ENCODE results near the gene CGNL1. TPM values are rescaled to one million over a fixed set of nuclear protein-coding genes. Genes with fewer than 3 reads are reported as not detected.

CGNL1 gene
- total RNA-seq, 2 donors from 2014 or later, result not detected

DNA sequence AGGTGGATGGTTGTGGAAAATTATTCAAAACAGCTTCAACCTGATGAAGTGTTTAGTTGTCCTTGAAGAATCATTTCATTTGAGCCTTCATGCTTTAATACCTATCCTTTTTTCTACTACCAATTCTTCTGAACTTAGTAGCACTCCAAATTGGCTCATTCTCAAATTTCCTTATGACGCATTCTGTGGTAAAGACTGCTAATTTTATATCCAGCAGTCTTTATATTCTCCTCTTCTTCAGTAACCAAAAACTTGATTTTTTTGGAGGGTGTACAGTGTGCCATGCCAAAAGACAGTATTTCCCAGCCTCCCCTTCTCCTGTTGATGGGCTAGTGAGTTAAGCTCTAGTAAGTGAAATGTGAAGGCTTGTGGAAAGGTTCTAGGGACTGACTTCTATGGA is 25.2 kb downstream of the CGNL1 start:
- H3K9me3 ChIP-seq (ENCODE audit: control insufficient read depth, low read length, poor library complexity, severe bottlenecking), result no peaks in the 10 kb centered on the region
- Mint-ChIP-seq H3K4me3 (no peak overlapping the region), H3K36me3 (ENCODE audit: low read depth) (peaks cover 2% of the 10 kb centered on the region), H3K4me1 (peaks cover 4% of the 10 kb centered on the region), H3K27me3 (peaks cover 38% of the 10 kb centered on the region), H3K27ac (no peak overlapping the region)
- no peak for ATAC-seq
- no peak for DNase-seq

- peaks cover 44% of the 10 kb centered on the region for H3K27me3 Mint-ChIP-seq
These were observed 26.7 kb downstream of the CGNL1 start for GRCh38 chr15:57403017-57403416.

GRCh38 chr15:57403566-57404325 is 27.4 kb downstream of the CGNL1 start:
- Mint-ChIP-seq H3K27ac (no peak overlapping the region), H3K27me3 (peaks cover 44% of the 10 kb centered on the region), H3K4me1 (peaks cover 4% of the 10 kb centered on the region), H3K4me3 (no peak overlapping the region), H3K36me3 (ENCODE audit: low read depth) (peaks cover 2% of the 10 kb centered on the region)
- no peak for ATAC-seq
- DNase-seq, result no peak
- H3K9me3 ChIP-seq (ENCODE audit: control insufficient read depth, low read length, poor library complexity, severe bottlenecking), result no peaks in the 10 kb centered on the region

More at GRCh38 chr15:57403017-57403416, 26.7 kb downstream of the CGNL1 start:
- Mint-ChIP-seq H3K4me3 (no peak overlapping the region), H3K4me1 (peaks cover 4% of the 10 kb centered on the region), H3K36me3 (ENCODE audit: low read depth) (peaks cover 2% of the 10 kb centered on the region), H3K27ac (no peak overlapping the region)
- DNase-seq, result no peak
- no peaks in the 10 kb centered on the region for H3K9me3 ChIP-seq (ENCODE audit: control insufficient read depth, low read length, poor library complexity, severe bottlenecking)
- no peak for ATAC-seq

GRCh38 chr15:57405133-57405532 is 28.8 kb downstream of the CGNL1 start:
- DNase-seq (no peak), ATAC-seq (no peak)
- Mint-ChIP-seq H3K36me3 (ENCODE audit: low read depth) (peaks cover 2% of the 10 kb centered on the region), H3K27ac (no peak overlapping the region), H3K4me1 (peaks cover 4% of the 10 kb centered on the region), H3K4me3 (no peak overlapping the region), H3K27me3 (peaks cover 48% of the 10 kb centered on the region)
- no peaks in the 10 kb centered on the region for H3K9me3 ChIP-seq (ENCODE audit: control insufficient read depth, low read length, poor library complexity, severe bottlenecking)

GRCh38 chr15:57406062-57406772 is 29.9 kb downstream of the CGNL1 start:
- Mint-ChIP-seq H3K27ac (no peak overlapping the region), H3K4me1 (peaks cover 4% of the 10 kb centered on the region), H3K27me3 (peaks cover 44% of the 10 kb centered on the region), H3K36me3 (ENCODE audit: low read depth) (peaks cover 2% of the 10 kb centered on the region), H3K4me3 (no peak overlapping the region)
- ATAC-seq, result no peak
- no peaks in the 10 kb centered on the region for H3K9me3 ChIP-seq (ENCODE audit: control insufficient read depth, low read length, poor library complexity, severe bottlenecking)
- no peak for DNase-seq

GRCh38 chr15:57410373-57410772 is 34.1 kb downstream of the CGNL1 start:
- no peak overlapping the region for H3K4me3 Mint-ChIP-seq
- H3K9me3 ChIP-seq (ENCODE audit: control insufficient read depth, low read length, poor library complexity, severe bottlenecking), result no peaks in the 10 kb centered on the region
- no peak for ATAC-seq
- H3K27ac Mint-ChIP-seq, result no peak overlapping the region
- H3K4me1 Mint-ChIP-seq, result peaks cover 4% of the 10 kb centered on the region
- DNase-seq, result no peak
- H3K36me3 Mint-ChIP-seq (ENCODE audit: low read depth), result peaks cover 2% of the 10 kb centered on the region
- H3K27me3 Mint-ChIP-seq, result peaks cover 64% of the 10 kb centered on the region

DNA sequence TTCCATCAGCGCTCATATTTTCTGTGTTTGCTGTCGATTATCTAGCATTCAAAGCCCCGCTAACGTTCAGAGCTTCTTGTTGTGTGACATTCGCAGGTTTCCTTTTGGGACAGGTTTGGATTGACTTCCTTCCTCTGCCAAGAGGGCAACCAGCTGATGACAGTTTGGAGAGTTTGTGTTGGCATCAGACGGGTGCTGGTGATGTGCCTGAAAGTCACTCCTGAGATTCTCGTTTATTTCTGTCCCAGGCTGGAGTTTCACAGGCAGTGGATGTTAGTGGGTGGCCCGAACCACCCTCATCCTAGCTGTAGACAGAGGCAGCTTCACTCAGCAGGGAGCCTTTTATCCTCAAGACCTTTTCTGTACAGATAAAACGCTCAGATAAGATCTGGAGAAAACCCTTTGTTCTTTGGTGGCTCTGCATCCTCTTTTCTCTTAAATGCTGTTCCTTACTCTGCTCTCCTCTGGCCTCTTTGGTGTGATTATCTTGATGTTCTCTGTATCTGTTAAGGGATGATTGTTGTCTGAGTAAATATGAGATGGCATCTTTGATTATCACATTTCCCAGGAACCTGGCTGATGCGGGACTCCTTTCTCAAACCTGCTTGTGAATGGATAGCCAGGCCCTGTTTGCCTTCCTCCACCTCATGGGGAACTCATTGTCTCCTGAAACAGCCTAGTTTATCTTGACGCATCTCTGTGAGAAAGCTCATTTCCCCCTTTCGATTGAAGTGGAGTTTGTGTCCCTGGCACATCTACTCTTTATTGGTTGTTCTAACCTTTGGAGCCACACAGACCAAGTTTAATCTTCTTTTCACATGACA is 35.9 kb downstream of the CGNL1 start:
- H3K9me3 ChIP-seq (ENCODE audit: control insufficient read depth, low read length, poor library complexity, severe bottlenecking), result no peaks in the 10 kb centered on the region
- Mint-ChIP-seq H3K36me3 (ENCODE audit: low read depth) (no peaks in the 10 kb centered on the region), H3K27ac (no peak overlapping the region), H3K27me3 (peaks cover 46% of the 10 kb centered on the region), H3K4me1 (no peaks in the 10 kb centered on the region), H3K4me3 (no peak overlapping the region)
- ATAC-seq (no peak), DNase-seq (no peak)

DNA sequence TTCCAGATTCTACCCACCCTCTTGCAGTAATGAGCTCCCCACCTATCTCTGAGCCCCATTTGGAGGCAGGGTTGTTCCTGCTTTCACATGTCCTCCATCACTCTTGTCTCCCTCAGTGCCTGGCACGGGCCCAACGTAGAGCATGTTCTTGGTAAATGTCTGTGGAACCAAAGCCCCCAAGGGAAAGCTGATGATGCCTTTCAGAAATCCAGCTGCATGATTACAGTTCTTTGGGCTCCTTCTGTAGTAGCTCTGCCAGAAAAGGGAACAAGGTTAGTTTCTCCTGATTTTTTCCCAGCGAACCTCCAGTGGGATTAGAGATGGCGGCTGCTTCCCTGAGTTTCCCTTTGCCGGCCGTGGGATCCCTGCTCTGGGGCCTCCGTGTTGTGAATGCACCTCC is 39.3 kb downstream of the CGNL1 start:
- H3K9me3 ChIP-seq (ENCODE audit: control insufficient read depth, low read length, poor library complexity, severe bottlenecking), result no peaks in the 10 kb centered on the region
- Mint-ChIP-seq H3K27me3 (peaks cover 33% of the 10 kb centered on the region), H3K4me3 (no peak overlapping the region), H3K27ac (no peak overlapping the region), H3K4me1 (no peaks in the 10 kb centered on the region), H3K36me3 (ENCODE audit: low read depth) (no peaks in the 10 kb centered on the region)
- ATAC-seq (no peak), DNase-seq (no peak)

GRCh38 chr15:57418635-57419034 is 42.3 kb downstream of the CGNL1 start:
- H3K27me3 Mint-ChIP-seq, result peaks cover 35% of the 10 kb centered on the region
- ATAC-seq, result no peak

GRCh38 chr15:57419335-57419734 is 43.0 kb downstream of the CGNL1 start:
- H3K9me3 ChIP-seq (ENCODE audit: control insufficient read depth, low read length, poor library complexity, severe bottlenecking), result no peaks in the 10 kb centered on the region
- Mint-ChIP-seq H3K27me3 (peaks cover 32% of the 10 kb centered on the region), H3K36me3 (ENCODE audit: low read depth) (no peaks in the 10 kb centered on the region), H3K27ac (no peak overlapping the region), H3K4me1 (no peaks in the 10 kb centered on the region), H3K4me3 (no peak overlapping the region)
- ATAC-seq, result no peak
- DNase-seq, result no peak

More at GRCh38 chr15:57418635-57419034, 42.3 kb downstream of the CGNL1 start:
- Mint-ChIP-seq H3K4me1 (no peaks in the 10 kb centered on the region), H3K4me3 (no peak overlapping the region), H3K36me3 (ENCODE audit: low read depth) (no peaks in the 10 kb centered on the region), H3K27ac (no peak overlapping the region)
- DNase-seq, result no peak
- no peaks in the 10 kb centered on the region for H3K9me3 ChIP-seq (ENCODE audit: control insufficient read depth, low read length, poor library complexity, severe bottlenecking)

DNA sequence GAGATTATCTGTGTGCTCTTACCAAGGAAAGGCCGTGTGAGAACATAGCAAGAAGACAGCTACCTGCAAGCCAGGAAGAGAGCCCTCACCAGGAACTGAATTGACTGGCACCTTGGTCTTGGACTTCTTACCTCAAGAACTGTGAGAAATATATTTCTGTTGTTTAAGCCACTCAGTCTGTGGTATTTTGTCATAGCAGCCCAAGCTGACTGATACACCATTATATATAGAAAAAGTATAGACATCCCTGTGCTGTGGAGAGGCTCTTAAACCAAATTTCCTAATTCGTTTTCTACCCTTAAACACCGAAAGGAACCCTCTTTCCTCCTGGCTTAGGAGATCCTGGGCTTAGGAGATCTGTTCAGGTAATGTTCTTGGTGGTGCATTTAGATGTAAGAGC is 44.8 kb downstream of the CGNL1 start:
- H3K36me3 Mint-ChIP-seq (ENCODE audit: low read depth), result no peaks in the 10 kb centered on the region
- H3K27me3 Mint-ChIP-seq, result peaks cover 24% of the 10 kb centered on the region
- no peak overlapping the region for H3K27ac Mint-ChIP-seq

DNA sequence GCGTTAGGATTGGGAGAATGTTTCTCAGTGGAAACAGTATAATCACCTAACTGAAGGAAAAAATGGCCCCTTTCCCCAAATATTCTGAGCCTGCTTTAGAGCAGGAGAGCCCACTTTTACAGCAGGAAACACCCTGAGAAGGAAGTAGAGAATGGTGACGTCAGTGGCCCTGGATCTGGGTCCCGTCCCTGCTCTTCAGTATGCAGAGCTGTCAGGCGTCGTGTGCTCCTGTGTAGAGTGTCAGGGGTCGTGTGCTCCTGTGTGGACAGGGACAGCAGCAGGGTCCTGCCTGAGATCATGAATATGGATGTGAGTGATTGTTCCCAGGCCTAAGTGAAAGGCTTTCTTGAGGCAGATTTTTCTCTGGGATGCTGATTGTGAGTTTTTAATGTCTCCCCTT is 45.2 kb downstream of the CGNL1 start:
- H3K27ac Mint-ChIP-seq, result no peak overlapping the region
- no peaks in the 10 kb centered on the region for H3K36me3 Mint-ChIP-seq (ENCODE audit: low read depth)
- no peak overlapping the region for H3K4me3 Mint-ChIP-seq
- H3K27me3 Mint-ChIP-seq, result peaks cover 26% of the 10 kb centered on the region
- DNase-seq (no peak), ATAC-seq (no peak)
- H3K9me3 ChIP-seq (ENCODE audit: control insufficient read depth, low read length, poor library complexity, severe bottlenecking), result no peaks in the 10 kb centered on the region
- H3K4me1 Mint-ChIP-seq, result no peaks in the 10 kb centered on the region

More for the DNA sequence above, 44.8 kb downstream of the CGNL1 start:
- no peaks in the 10 kb centered on the region for H3K9me3 ChIP-seq (ENCODE audit: control insufficient read depth, low read length, poor library complexity, severe bottlenecking)
- DNase-seq (no peak), ATAC-seq (no peak)
- no peaks in the 10 kb centered on the region for H3K4me1 Mint-ChIP-seq
- no peak overlapping the region for H3K4me3 Mint-ChIP-seq

DNA sequence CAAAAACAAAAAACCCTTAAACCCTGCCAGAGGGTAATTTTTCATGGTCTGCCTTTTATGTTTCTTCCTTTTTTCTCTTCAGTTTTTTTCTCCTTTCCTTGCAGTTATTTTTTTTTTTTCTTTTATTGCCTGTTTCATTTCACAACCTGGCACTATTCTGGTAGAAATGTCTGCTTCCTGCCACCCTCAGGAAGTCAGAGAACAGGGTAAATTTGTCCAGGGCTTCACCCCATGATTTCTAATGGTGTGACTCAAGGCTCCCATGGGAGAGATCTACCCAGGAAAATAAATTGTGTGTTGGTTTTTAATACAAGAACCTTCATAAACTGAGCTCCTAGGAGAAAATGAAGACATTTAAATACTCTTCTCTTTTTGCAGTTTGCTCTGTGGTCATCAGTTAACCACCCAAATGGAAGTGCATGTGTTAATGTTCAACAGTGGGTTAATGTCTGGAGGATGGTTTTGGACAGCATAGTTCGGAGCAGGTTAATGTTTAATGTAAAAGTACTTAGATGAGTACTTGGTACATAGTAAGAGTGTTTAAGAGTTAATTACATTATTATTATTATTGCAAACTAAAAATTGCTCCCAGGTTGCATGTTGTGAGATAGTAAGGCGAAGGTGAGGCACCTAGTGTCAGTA is 45.9 kb downstream of the CGNL1 start:
- H3K36me3 Mint-ChIP-seq (ENCODE audit: low read depth), result no peaks in the 10 kb centered on the region
- no peak overlapping the region for H3K27ac Mint-ChIP-seq
- ATAC-seq (no peak), DNase-seq (no peak)
- no peaks in the 10 kb centered on the region for H3K4me1 Mint-ChIP-seq
- no peaks in the 10 kb centered on the region for H3K9me3 ChIP-seq (ENCODE audit: control insufficient read depth, low read length, poor library complexity, severe bottlenecking)
- H3K4me3 Mint-ChIP-seq, result no peak overlapping the region
- H3K27me3 Mint-ChIP-seq, result peaks cover 30% of the 10 kb centered on the region
